Esophagus muscularis mucosa (tissue), 4 donors: ENCODE data around the gene LCN9. TPM values are rescaled to one million over a fixed set of nuclear protein-coding genes. Genes with fewer than 3 reads are reported as not detected.

Experiments
- DNase-seq: peaks from one replicate; pipeline ENCODE4 v3.0.0-alpha.2; 2017; ENCODE audit errors: extremely low spot score
- H3K27ac ChIP-seq, 4 donors: fragments of 200-600 bp; sonication (generic); replicated peaks in 1 of 4; 1 replicate in 3 of 4; 2 replicates in 1 of 4; pipeline ENCODE4 v1.5.1; 2016 to 2019; ENCODE audit warnings: mild to moderate bottlenecking in 1 of 4
- H3K27me3 ChIP-seq, 4 donors: fragments of 200-600 bp; sonication (generic); one replicate each; pipeline versions ENCODE4 v1.5.1 to v1.6.0; 2016 to 2019
- H3K36me3 ChIP-seq, 4 donors: fragments of 200-600 bp; sonication (generic); one replicate each; pipeline ENCODE4 v1.5.1; 2016 to 2019
- H3K4me1 ChIP-seq, 4 donors: fragments of 200-600 bp; sonication (generic); one replicate each; pipeline ENCODE4 v1.5.1; 2016 to 2019
- H3K4me3 ChIP-seq, 4 donors: fragments of 200-600 bp; sonication (generic); 1 replicate in 2 of 4; 2 replicates in 2 of 4; pipeline ENCODE4 v1.5.1; 2016 to 2019; ENCODE audit warnings: mild to moderate bottlenecking in 4 of 4, moderate library complexity in 1 of 4
- H3K9me3 ChIP-seq, 4 donors: fragments of 200-600 bp; sonication (generic); 1 replicate in 3 of 4; 2 replicates in 1 of 4; pipeline ENCODE4 v1.5.1; 2016 to 2019
- EP300 ChIP-seq: sonication (generic); formaldehyde crosslinking; IDR thresholded peaks from one replicate; pipeline ENCODE4 v1.6.1; 2017; ENCODE audit warnings: antibody characterized with exemption
- POLR2A ChIP-seq: fragments of 450-650 bp; IDR thresholded peaks from one replicate; pipeline ENCODE4 v1.6.1; 2017; ENCODE audit warnings: antibody characterized with exemption, moderate library complexity, mild to moderate bottlenecking, low read depth
- POLR2AphosphoS5 ChIP-seq, 2 donors: sonication (generic); formaldehyde crosslinking; IDR thresholded peaks; one replicate each; pipeline ENCODE4 v1.6.1; 2017; ENCODE audit warnings: antibody characterized with exemption in 2 of 2
- WGBS: methylation state at CpG from one replicate; pipeline ENCODE4 v1.1.5; 2018; 5-methylcytosine and 5-hydroxymethylcytosine counted together
- intact Hi-C: fragments of 100-400 bp; cut with DNase I; formaldehyde crosslinking; loops from one replicate; pipeline ENCODE4 v1.15.1; 2023
- total RNA-seq, 4 donors: library from RNA; depleted of rRNA; stranded (reverse); fragments of >200 nt; gene quantifications; one replicate each; pipeline versions ENCODE4 v1.1.0 to v1.2.1, GENCODE V29; 2016
- TF ChIP-seq, protein P1 (sequence below), 3 experiments: fragments of 200-600 bp in 2 of 3; fragments of 450-650 bp in 1 of 3; sonication (generic) in 2 of 3; IDR thresholded peaks; one replicate each; pipeline ENCODE4 v1.5.1; 2017 to 2019; ENCODE audit warnings: antibody characterized with exemption in 3 of 3, mild to moderate bottlenecking in 2 of 3, moderate library complexity in 1 of 3

LCN9 gene
- total RNA-seq, 4 donors from 2014 or later: not detected

GRCh38 chr9:135680056-135680455 is 16.9 kb downstream of the LCN9 start:
- Histone ChIP-seq H3K9me3 (no peaks in the 10 kb centered on the region), H3K36me3 (no peaks in the 10 kb centered on the region), H3K27ac (no peak overlapping the region), H3K4me1 (no peaks in the 10 kb centered on the region), H3K4me3 (no peak overlapping the region), H3K27me3 (peaks cover 0 to 64% (median 0%) of the 10 kb centered on the region in 4 donors)
- DNase-seq: no peak
- intact Hi-C loops: no loop called here
- TF ChIP-seq, protein P1, sequence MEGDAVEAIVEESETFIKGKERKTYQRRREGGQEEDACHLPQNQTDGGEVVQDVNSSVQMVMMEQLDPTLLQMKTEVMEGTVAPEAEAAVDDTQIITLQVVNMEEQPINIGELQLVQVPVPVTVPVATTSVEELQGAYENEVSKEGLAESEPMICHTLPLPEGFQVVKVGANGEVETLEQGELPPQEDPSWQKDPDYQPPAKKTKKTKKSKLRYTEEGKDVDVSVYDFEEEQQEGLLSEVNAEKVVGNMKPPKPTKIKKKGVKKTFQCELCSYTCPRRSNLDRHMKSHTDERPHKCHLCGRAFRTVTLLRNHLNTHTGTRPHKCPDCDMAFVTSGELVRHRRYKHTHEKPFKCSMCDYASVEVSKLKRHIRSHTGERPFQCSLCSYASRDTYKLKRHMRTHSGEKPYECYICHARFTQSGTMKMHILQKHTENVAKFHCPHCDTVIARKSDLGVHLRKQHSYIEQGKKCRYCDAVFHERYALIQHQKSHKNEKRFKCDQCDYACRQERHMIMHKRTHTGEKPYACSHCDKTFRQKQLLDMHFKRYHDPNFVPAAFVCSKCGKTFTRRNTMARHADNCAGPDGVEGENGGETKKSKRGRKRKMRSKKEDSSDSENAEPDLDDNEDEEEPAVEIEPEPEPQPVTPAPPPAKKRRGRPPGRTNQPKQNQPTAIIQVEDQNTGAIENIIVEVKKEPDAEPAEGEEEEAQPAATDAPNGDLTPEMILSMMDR (IDR thresholded peaks at IDR 0.05): no peak
- TF ChIP-seq EP300 (no peak), POLR2A (no peak), POLR2AphosphoS5 (IDR thresholded peaks at IDR 0.05) (no peak)
- 61% methylated on average over 16 of the region's 16 CpGs for WGBS

DNA sequence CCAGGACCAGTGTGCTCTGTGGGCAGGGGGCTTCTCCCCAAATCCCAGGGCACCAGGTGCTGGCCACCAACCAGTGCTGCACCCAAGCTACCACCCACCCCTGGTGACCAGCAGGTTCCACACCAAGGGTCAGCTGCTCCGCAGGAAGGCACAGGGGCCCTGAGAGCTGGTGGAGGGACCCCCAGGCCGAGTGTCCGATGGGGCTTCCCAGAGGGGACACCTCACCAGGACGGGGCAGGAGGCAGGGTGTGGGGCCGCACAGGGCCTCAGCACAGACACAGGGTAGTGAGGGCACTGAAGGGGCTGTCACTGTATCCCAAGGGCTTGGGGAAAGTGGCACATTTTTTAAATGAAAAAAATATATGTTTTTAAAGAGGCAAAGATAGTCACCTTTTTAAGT is 18.1 kb downstream of the LCN9 start:
- TF ChIP-seq, protein P1 (IDR thresholded peaks at IDR 0.05): no peak
- TF ChIP-seq POLR2A (no peak), POLR2AphosphoS5 (IDR thresholded peaks at IDR 0.05) (no peak), EP300 (no peak)
- H3K4me3 ChIP-seq: no peak overlapping the region
- WGBS: 93% methylated on average over 5 of the region's 5 CpGs
- peaks cover 0 to 74% (median 0%) of the 10 kb centered on the region in 4 donors for H3K27me3 ChIP-seq
- H3K27ac ChIP-seq: no peak overlapping the region
- no peaks in the 10 kb centered on the region for H3K36me3 ChIP-seq
- H3K9me3 ChIP-seq: no peaks in the 10 kb centered on the region
- DNase-seq: no peak
- H3K4me1 ChIP-seq: no peaks in the 10 kb centered on the region
- intact Hi-C loops: no loop called here

DNA sequence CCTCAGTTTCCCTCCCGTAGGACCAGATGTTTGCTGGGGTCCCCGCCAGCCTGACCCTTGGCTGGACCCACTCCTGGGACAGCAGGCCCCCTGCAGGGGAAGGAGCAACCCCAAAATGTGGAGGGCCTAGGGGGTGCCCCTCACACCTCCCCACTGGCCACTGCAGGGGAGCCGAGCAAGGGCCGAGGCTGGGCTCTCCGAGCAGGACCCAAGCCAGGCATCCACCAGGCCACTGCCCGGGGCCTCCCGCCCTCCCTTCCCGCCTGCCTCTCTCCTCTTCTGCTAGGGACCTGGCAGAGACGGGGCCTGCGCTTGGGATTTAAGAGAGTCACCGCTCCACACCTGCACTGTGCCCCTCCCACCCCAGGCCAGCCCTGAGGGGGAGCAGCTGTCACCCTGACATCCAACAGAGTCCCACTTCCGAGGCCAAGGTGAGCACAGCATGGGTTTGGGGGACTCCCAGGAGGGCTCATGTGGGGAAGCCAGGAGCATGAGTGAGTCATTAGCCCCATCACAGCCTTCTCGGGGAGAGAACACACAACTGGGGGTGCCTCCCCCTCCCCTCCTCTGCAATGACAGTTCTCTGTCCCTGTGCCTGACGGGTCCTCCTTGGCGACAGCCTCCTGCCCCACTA is 20.4 kb downstream of the LCN9 start:
- no CpG with 5 or more reads among the region's 15 CpGs for WGBS
- Histone ChIP-seq H3K4me1 (no peaks in the 10 kb centered on the region), H3K27me3 (peaks cover 0 to 84% (median 0%) of the 10 kb centered on the region in 4 donors), H3K27ac (no peak overlapping the region), H3K4me3 (no peak overlapping the region), H3K36me3 (no peaks in the 10 kb centered on the region), H3K9me3 (no peaks in the 10 kb centered on the region)
- intact Hi-C loops: no loop called here
- TF ChIP-seq, protein P1 (IDR thresholded peaks at IDR 0.05): no peak
- TF ChIP-seq POLR2A (no peak), EP300 (no peak), POLR2AphosphoS5 (IDR thresholded peaks at IDR 0.05) (no peak)
- DNase-seq: no peak

DNA sequence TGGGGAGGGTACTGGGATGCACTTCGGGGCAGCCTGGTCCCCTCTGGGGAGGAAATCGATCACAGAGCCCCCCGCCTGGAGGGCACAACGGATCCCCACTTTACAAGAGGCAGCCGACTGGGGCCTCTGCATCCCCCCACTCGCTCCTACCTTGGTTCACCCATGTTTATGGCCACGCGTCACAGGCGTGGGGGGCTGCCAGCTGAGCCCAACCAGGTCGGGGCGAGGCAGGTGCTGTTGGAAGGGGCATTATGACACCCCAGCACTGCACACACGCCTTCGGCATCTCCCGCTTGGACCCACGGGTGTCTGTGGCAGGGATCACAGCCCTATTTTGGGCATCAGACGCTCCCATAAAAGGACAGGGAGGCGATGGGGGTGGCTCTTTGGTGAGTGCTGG is 21.6 kb downstream of the LCN9 start:
- no peak for DNase-seq
- TF ChIP-seq EP300 (no peak), POLR2AphosphoS5 (IDR thresholded peaks at IDR 0.05) (no peak), POLR2A (no peak)
- TF ChIP-seq, protein P1 (IDR thresholded peaks at IDR 0.05): no peak
- H3K4me3 ChIP-seq: no peak overlapping the region
- no peaks in the 10 kb centered on the region for H3K9me3 ChIP-seq
- no peaks in the 10 kb centered on the region for H3K4me1 ChIP-seq
- 70% methylated on average over 10 of the region's 17 CpGs for WGBS
- H3K36me3 ChIP-seq: no peaks in the 10 kb centered on the region
- H3K27ac ChIP-seq: no peak overlapping the region
- H3K27me3 ChIP-seq: peaks cover 0 to 86% (median 0%) of the 10 kb centered on the region in 4 donors
- intact Hi-C loops: no loop called here

GRCh38 chr9:135687216-135687615 is 24.1 kb downstream of the LCN9 start:
- Histone ChIP-seq H3K9me3 (no peaks in the 10 kb centered on the region), H3K4me1 (no peaks in the 10 kb centered on the region), H3K4me3 (no peak overlapping the region), H3K27ac (no peak overlapping the region), H3K36me3 (no peaks in the 10 kb centered on the region), H3K27me3 (peaks cover 0 to 80% (median 0%) of the 10 kb centered on the region in 4 donors)
- 80% methylated on average over 14 of the region's 15 CpGs for WGBS
- TF ChIP-seq EP300 (no peak), POLR2A (no peak), POLR2AphosphoS5 (IDR thresholded peaks at IDR 0.05) (no peak)
- TF ChIP-seq, protein P1 (IDR thresholded peaks at IDR 0.05): no peak
- DNase-seq: no peak
- intact Hi-C loops: no loop called here
